H1 (cell line): Measurements from ENCODE around the gene UBR3. TPM values are rescaled to one million over a fixed set of nuclear protein-coding genes. Genes with fewer than 3 reads are reported as not detected.

Experiments used
- CTCF ChIA-PET: fragments of 300-600 bp; sonication (Branson Sonifier 250); formaldehyde crosslinking; loops from one replicate; lab custom pipeline; 2021; ENCODE audit not compliant: partially characterized antibody; lab: Charles Lee
- POLR2A ChIA-PET: fragments of 300-600 bp; sonication (Branson Sonifier 250); formaldehyde crosslinking; loops from one replicate; lab custom pipeline; 2021; ENCODE audit warnings: inconsistent platforms; ENCODE audit not compliant: partially characterized antibody; lab: Charles Lee
- DNase-seq, 2 experiments: peaks; one replicate each; pipeline versions ENCODE4 v3.0.0 to v3.0.0-alpha.2; 2010 to 2022; ENCODE audit warnings: low spot score in 2 of 2, low read depth in 1 of 2, mixed read lengths in 1 of 2
- FAIRE-seq: peaks from 2 replicates; lab custom pipeline; 2011; peaks lifted over from hg19 to GRCh38; lab: Jason Lieb, UNC
- H2AFZ ChIP-seq: 2 replicates; pipeline ENCODE4 v1.8.1; 2012; ENCODE audit warnings: low read length, inconsistent platforms
- H2AK5ac ChIP-seq: 2 replicates; pipeline ENCODE4 v1.6.1; 2013; ENCODE audit warnings: low read depth, low read length
- H2BK120ac ChIP-seq: replicated peaks from 2 replicates; pipeline ENCODE3; 2013; ENCODE audit warnings: low read depth, low read length, inconsistent platforms
- H2BK12ac ChIP-seq: 2 replicates; pipeline ENCODE4 v1.6.1; 2013; ENCODE audit warnings: low read depth, low read length
- H2BK15ac ChIP-seq: 2 replicates; pipeline ENCODE4 v1.6.1; 2013; ENCODE audit warnings: low read length
- H2BK20ac ChIP-seq: 2 replicates; pipeline ENCODE4 v1.6.1; 2013; ENCODE audit warnings: low read length
- H2BK5ac ChIP-seq: 2 replicates; pipeline ENCODE4 v1.6.1; 2013; ENCODE audit warnings: low read depth, low read length
- H3K14ac ChIP-seq: 2 replicates; pipeline ENCODE4 v1.6.1; 2013; ENCODE audit warnings: inconsistent platforms; ENCODE audit not compliant: insufficient read length
- H3K18ac ChIP-seq: 2 replicates; pipeline ENCODE4 v1.6.1; 2013; ENCODE audit warnings: low read length; ENCODE audit errors: extremely low read depth
- H3K23ac ChIP-seq: 2 replicates; pipeline ENCODE4 v1.6.1; 2013; ENCODE audit warnings: inconsistent platforms; ENCODE audit not compliant: insufficient read length
- H3K23me2 ChIP-seq: 2 replicates; pipeline ENCODE4 v1.6.1; 2013; ENCODE audit warnings: low read depth, low read length
- H3K27ac ChIP-seq: 2 replicates; pipeline ENCODE4 v1.6.1; 2011; ENCODE audit warnings: low read depth, low read length, inconsistent platforms
- H3K27me3 ChIP-seq, 4 experiments: replicated peaks in 1 of 4; 1 replicate in 1 of 4; 2 replicates in 3 of 4; pipeline versions ENCODE4 v1.6.1 to v1.8.1; 2011 to 2013; ENCODE audit warnings: low read length in 3 of 4, mild to moderate bottlenecking in 3 of 4, inconsistent platforms in 2 of 4, mixed read lengths in 2 of 4, moderate library complexity in 1 of 4; ENCODE audit not compliant: control insufficient read depth in 3 of 4, insufficient read depth in 3 of 4; ENCODE audit errors: extremely low read depth in 1 of 4
- H3K36me3 ChIP-seq, 4 experiments: 2 replicates each; pipeline versions ENCODE4 v1.6.1 to v1.8.1; 2011 to 2013; ENCODE audit warnings: mild to moderate bottlenecking in 4 of 4, low read length in 3 of 4, moderate library complexity in 2 of 4, control low read depth in 1 of 4, inconsistent platforms in 1 of 4; ENCODE audit not compliant: insufficient read depth in 4 of 4, control insufficient read depth in 2 of 4
- H3K4ac ChIP-seq: replicated peaks from 2 replicates; pipeline ENCODE3; 2013; ENCODE audit warnings: low read length, low read depth, mixed read lengths, inconsistent platforms; ENCODE audit not compliant: insufficient read length
- H3K4me1 ChIP-seq, 4 experiments: replicated peaks in 1 of 4; 1 replicate in 1 of 4; 2 replicates in 3 of 4; pipeline versions ENCODE4 v1.6.1 to v1.8.1; 2011 to 2013; ENCODE audit warnings: low read length in 3 of 4, inconsistent platforms in 2 of 4, mixed read lengths in 1 of 4; ENCODE audit not compliant: insufficient read depth in 4 of 4, control insufficient read depth in 3 of 4
- H3K4me2 ChIP-seq, 2 experiments: 2 replicates each; pipeline versions ENCODE4 v1.6.1 to v1.8.1; 2011 to 2013; ENCODE audit warnings: low read depth in 2 of 2, low read length in 2 of 2, control low read depth in 1 of 2, inconsistent platforms in 1 of 2, mild to moderate bottlenecking in 1 of 2; ENCODE audit not compliant: insufficient read depth in 1 of 2
- H3K4me3 ChIP-seq, 4 experiments: fragments of 200-600, 300-600 bp in 1 of 4; sonication (generic), shearing (Covaris generic), sonication (Bioruptor Twin) in 1 of 4; 2 replicates each; pipeline versions ENCODE4 v1.5.1 to v1.8.1; 2011 to 2016; ENCODE audit warnings: low read length in 4 of 4, low read depth in 3 of 4, control low read depth in 2 of 4, inconsistent platforms in 2 of 4, mild to moderate bottlenecking in 2 of 4, mixed read lengths in 1 of 4, moderate library complexity in 1 of 4; ENCODE audit not compliant: insufficient read depth in 2 of 4; ENCODE audit errors: extremely low read depth in 1 of 4
- H3K56ac ChIP-seq: replicated peaks from 2 replicates; pipeline ENCODE3; 2013; ENCODE audit warnings: low read depth, mild to moderate bottlenecking, mixed read lengths, low read length, inconsistent platforms; ENCODE audit not compliant: insufficient read length
- H3K79me1 ChIP-seq: 2 replicates; pipeline ENCODE4 v1.6.1; 2013; ENCODE audit warnings: low read depth, low read length, control low read depth
- H3K79me2 ChIP-seq, 2 experiments: 2 replicates each; pipeline versions ENCODE4 v1.6.1 to v1.8.1; 2012 to 2013; ENCODE audit warnings: low read length in 2 of 2, mild to moderate bottlenecking in 2 of 2, inconsistent platforms in 1 of 2; ENCODE audit not compliant: insufficient read depth in 2 of 2, control insufficient read depth in 1 of 2
- H3K9ac ChIP-seq, 4 experiments: replicated peaks in 1 of 4; 1 replicate in 1 of 4; 2 replicates in 3 of 4; pipeline versions ENCODE4 v1.6.1 to v1.8.1; 2011 to 2013; ENCODE audit warnings: low read depth in 3 of 4, low read length in 3 of 4, control low read depth in 2 of 4, mild to moderate bottlenecking in 2 of 4, moderate library complexity in 2 of 4, inconsistent platforms in 1 of 4; ENCODE audit errors: extremely low read depth in 1 of 4
- H3K9me3 ChIP-seq, 2 experiments: 2 replicates each; pipeline versions ENCODE4 v1.6.1 to v1.8.1; 2012 to 2013; ENCODE audit warnings: mild to moderate bottlenecking in 2 of 2, moderate library complexity in 2 of 2, control low read depth in 1 of 2, inconsistent platforms in 1 of 2, low read depth in 1 of 2, low read length in 1 of 2, mixed read lengths in 1 of 2; ENCODE audit not compliant: insufficient read depth in 2 of 2
- H4K20me1 ChIP-seq, 2 experiments: replicated peaks in 1 of 2; 2 replicates each; pipeline versions ENCODE3 to v1.8.1; 2011 to 2013; ENCODE audit warnings: inconsistent platforms in 2 of 2, low read length in 2 of 2, mild to moderate bottlenecking in 1 of 2; ENCODE audit not compliant: insufficient read depth in 2 of 2, control insufficient read depth in 1 of 2
- H4K5ac ChIP-seq: 2 replicates; pipeline ENCODE4 v1.6.1; 2013; ENCODE audit warnings: low read length, low read depth, mixed read lengths, inconsistent platforms; ENCODE audit not compliant: insufficient read length
- H4K8ac ChIP-seq: 2 replicates; pipeline ENCODE4 v1.8.0; 2013; ENCODE audit warnings: mild to moderate bottlenecking, moderate library complexity, low read length, inconsistent platforms; ENCODE audit not compliant: insufficient read depth; ENCODE audit errors: extremely low read depth
- H4K91ac ChIP-seq: replicated peaks from 2 replicates; pipeline ENCODE3; 2013; ENCODE audit warnings: low read length, mixed read lengths, inconsistent platforms; ENCODE audit not compliant: insufficient read length
- POU5F1 ChIP-seq: IDR thresholded peaks from 2 replicates; pipeline ENCODE4 v1.6.1; 2011; ENCODE audit warnings: low read depth, mild to moderate bottlenecking, low read length, moderate library complexity
- WGBS, 2 experiments: shearing (Covaris generic) in 1 of 2; methylation state at CpG; one replicate each; pipeline versions ENCODE4 v1.1.6 to v1.1.7; 2013 to 2015; ENCODE audit warnings: low lambda C conversion rate in 2 of 2, mixed read lengths in 2 of 2, inconsistent platforms in 1 of 2, low coverage in 1 of 2, missing lambda C conversion rate in 1 of 2; ENCODE audit not compliant: insufficient replicate concordance in 2 of 2, insufficient coverage in 1 of 2, insufficient read length in 1 of 2; ENCODE audit errors: extremely low coverage in 1 of 2, missing lambda C conversion rate in 1 of 2; 5-methylcytosine and 5-hydroxymethylcytosine counted together
- polyA plus RNA-seq, 7 experiments: library from polyadenylated mRNA; depleted of rRNA in 3 of 7; stranded (reverse) in 5 of 7; unstranded in 2 of 7; fragments of >200 nt in 5 of 7; fragments of 200-250 nt in 2 of 7; gene quantifications; 1 replicate in 5 of 7; 2 replicates in 1 of 7; 4 replicates in 1 of 7; pipeline versions ENCODE4 v1.2.1 to v1.2.3, GENCODE V29; 2011 to 2013; ENCODE audit warnings: missing spikeins in 2 of 7, mixed read lengths in 2 of 7
- total RNA-seq: library from RNA; stranded (reverse); fragmentation: NEBNext Ultra II Directional; extraction: Animal tissue kit (Norgen Biotek cat#: 25700); gene quantifications from 2 replicates; pipeline ENCODE4 v1.2.1, GENCODE V29; 2021

Gene UBR3
- total and polyA plus RNA-seq, 2 of the 8 experiments (the other 6 are each of a cell fraction or from before 2014, with no cell fraction given), result 3.7 to 17.7 TPM

- POLR2A ChIA-PET, result no interaction called here
- H2BK20ac ChIP-seq, result no peak overlapping the region
- no peak overlapping the region for H2BK5ac ChIP-seq
- H3K9ac ChIP-seq, result no peak overlapping the region
- no peak overlapping the region for H3K4me3 ChIP-seq
- TF ChIP-seq POU5F1, result no peak
- H2AFZ ChIP-seq, result no peak overlapping the region
- H3K9me3 ChIP-seq, result no peaks in the 10 kb centered on the region
- CTCF ChIA-PET, result no interaction called here
- no peak overlapping the region for H3K27ac ChIP-seq
- H3K79me2 ChIP-seq, result no peaks in the 10 kb centered on the region
- no peak overlapping the region for H4K5ac ChIP-seq
- H2BK15ac ChIP-seq, result no peak overlapping the region
- no peaks in the 10 kb centered on the region for H3K27me3 ChIP-seq
- DNase-seq (no peak), FAIRE-seq (no peak)
- no peak overlapping the region for H4K91ac ChIP-seq
- H2BK12ac ChIP-seq, result no peak overlapping the region
- H3K36me3 ChIP-seq, result no peaks in the 10 kb centered on the region
- H3K56ac ChIP-seq, result no peak overlapping the region
- H3K4ac ChIP-seq, result no peak overlapping the region
- no peaks in the 10 kb centered on the region for H3K4me1 ChIP-seq
- H2AK5ac ChIP-seq, result no peak overlapping the region
- H3K23me2 ChIP-seq, result no peaks in the 10 kb centered on the region
- H3K18ac ChIP-seq, result no peak overlapping the region
- H3K23ac ChIP-seq, result no peak overlapping the region
- H3K79me1 ChIP-seq, result no peaks in the 10 kb centered on the region
- no peak overlapping the region for H3K4me2 ChIP-seq
- no peak overlapping the region for H4K8ac ChIP-seq
- no peaks in the 10 kb centered on the region for H4K20me1 ChIP-seq
- H3K14ac ChIP-seq, result no peak overlapping the region
- 92% methylated on average over 2 of the region's 2 CpGs; no CpG with 5 or more reads in 1 of the 2 experiments for WGBS, 2 experiments
- H2BK120ac ChIP-seq, result no peak overlapping the region
Observed at GRCh38 chr2:169964740-169965139, 137.5 kb downstream of the UBR3 start.
